Measurements from ENCODE around the gene DDR2. TPM values are rescaled to one million over a fixed set of nuclear protein-coding genes. Genes with fewer than 3 reads are reported as not detected.

DDR2 gene
- total RNA-seq, 1 experiment from 2014 or later = 0.52 TPM

GRCh38 chr1:162757476-162757875 is 125.2 kb downstream of the DDR2 start:
- no peak overlapping the region for H2BK20ac ChIP-seq (ENCODE audit: low read depth, low read length, poor library complexity, severe bottlenecking)
- no peaks in the 10 kb centered on the region for H3K79me1 ChIP-seq (ENCODE audit: insufficient read depth, low read depth, low read length, poor library complexity, severe bottlenecking)
- H3K9ac ChIP-seq (ENCODE audit: extremely low read depth, insufficient read length, low read length) = no peak overlapping the region
- H2AK5ac ChIP-seq (ENCODE audit: insufficient read length, low read length) = no peak overlapping the region
- H2BK120ac ChIP-seq (ENCODE audit: low read depth, low read length, poor library complexity, severe bottlenecking) = no peak overlapping the region
- H2BK5ac ChIP-seq (ENCODE audit: insufficient read length, low read length) = no peak overlapping the region
- H3K27me3 ChIP-seq (ENCODE audit: insufficient read depth, low read length) = no peaks in the 10 kb centered on the region
- H3K18ac ChIP-seq (ENCODE audit: insufficient read length, low read depth, low read length) = no peak overlapping the region
- no peak overlapping the region for H4K5ac ChIP-seq (ENCODE audit: insufficient read length, low read depth, low read length)
- Mint-ChIP-seq H3K4me3 (no peak overlapping the region), H3K36me3 (ENCODE audit: insufficient read depth in 1 of 3, low read depth in 3 of 3) (no peaks in the 10 kb centered on the region), H3K27ac (no peak overlapping the region), H3K4me1 (no peaks in the 10 kb centered on the region), H3K9me3 (no peaks in the 10 kb centered on the region), H3K27me3 (ENCODE audit: low read depth) (no peaks in the 10 kb centered on the region)
- H3K14ac ChIP-seq (ENCODE audit: insufficient read depth, low read length) = no peak overlapping the region
- no peak overlapping the region for H3K27ac ChIP-seq (ENCODE audit: insufficient read length, low read depth, low read length)
- no peak overlapping the region for H2BK12ac ChIP-seq (ENCODE audit: insufficient read length, low read depth, low read length)
- H3K9me3 ChIP-seq (ENCODE audit: control insufficient read depth, low read depth, low read length) = no peaks in the 10 kb centered on the region
- H2BK15ac ChIP-seq (ENCODE audit: low read depth, low read length) = no peak overlapping the region
- H3K23me2 ChIP-seq (ENCODE audit: insufficient read length, low read depth, low read length, poor library complexity, severe bottlenecking) = no peaks in the 10 kb centered on the region
- TF ChIP-seq CTCF (conservative IDR thresholded peaks at IDR 0.05) = no peak
- H4K8ac ChIP-seq (replicated peaks; ENCODE audit: insufficient read length, low read depth, low read length) = no peak overlapping the region
- H3T11ph ChIP-seq (ENCODE audit: low read length) = no peak overlapping the region
- no peak overlapping the region for H3K4me2 ChIP-seq (ENCODE audit: insufficient read depth, insufficient read length, low read length)
- no peak for DNase-seq
- no peak overlapping the region for H3K23ac ChIP-seq (ENCODE audit: insufficient read length, low read depth, low read length)
- H3K4me1 ChIP-seq (ENCODE audit: insufficient read depth, low read length) = no peaks in the 10 kb centered on the region
- no peak overlapping the region for H2AFZ ChIP-seq (ENCODE audit: low read length)
- WGBS (ENCODE audit: extremely low coverage, insufficient read length, low lambda C conversion rate) = no CpG with 5 or more reads among the region's 1 CpG
- H4K91ac ChIP-seq (ENCODE audit: insufficient read length, low read depth, low read length) = no peak overlapping the region
- no peaks in the 10 kb centered on the region for H3K79me2 ChIP-seq (ENCODE audit: insufficient read depth, low read length)
- H3K4ac ChIP-seq (ENCODE audit: low read depth, low read length) = no peak overlapping the region
- no peak overlapping the region for H3K56ac ChIP-seq (ENCODE audit: insufficient read length, low read depth, low read length)
- no peaks in the 10 kb centered on the region for H4K20me1 ChIP-seq (ENCODE audit: control insufficient read depth, insufficient read depth, insufficient read length)
